Upper lobe of left lung (tissue), 4 donors: ENCODE measurements around the gene RPRD1A.

Experiments used
- EP300 ChIP-seq, 4 donors: sonication (generic); formaldehyde crosslinking; IDR thresholded peaks; one replicate each; pipeline ENCODE4 v1.5.1; 2017; ENCODE audit warnings: antibody characterized with exemption in 4 of 4, control low read depth in 2 of 4
- POLR2A ChIP-seq, 4 donors: fragments of 450-650 bp; IDR thresholded peaks; one replicate each; pipeline ENCODE4 v1.5.1; 2016 to 2017; ENCODE audit warnings: antibody characterized with exemption in 4 of 4, mild to moderate bottlenecking in 2 of 4
- POLR2AphosphoS5 ChIP-seq, 2 donors: sonication (generic); formaldehyde crosslinking; IDR thresholded peaks; one replicate each; pipeline ENCODE4 v1.5.1; 2017; ENCODE audit warnings: antibody characterized with exemption in 2 of 2
- TF ChIP-seq, protein P1 (sequence below), 6 experiments: fragments of 450-650 bp in 4 of 6; fragments of 200-600 bp in 2 of 6; sonication (generic) in 2 of 6; IDR thresholded peaks; one replicate each; pipeline ENCODE4 v1.5.1; 2016 to 2019; ENCODE audit warnings: antibody characterized with exemption in 6 of 6

DNA sequence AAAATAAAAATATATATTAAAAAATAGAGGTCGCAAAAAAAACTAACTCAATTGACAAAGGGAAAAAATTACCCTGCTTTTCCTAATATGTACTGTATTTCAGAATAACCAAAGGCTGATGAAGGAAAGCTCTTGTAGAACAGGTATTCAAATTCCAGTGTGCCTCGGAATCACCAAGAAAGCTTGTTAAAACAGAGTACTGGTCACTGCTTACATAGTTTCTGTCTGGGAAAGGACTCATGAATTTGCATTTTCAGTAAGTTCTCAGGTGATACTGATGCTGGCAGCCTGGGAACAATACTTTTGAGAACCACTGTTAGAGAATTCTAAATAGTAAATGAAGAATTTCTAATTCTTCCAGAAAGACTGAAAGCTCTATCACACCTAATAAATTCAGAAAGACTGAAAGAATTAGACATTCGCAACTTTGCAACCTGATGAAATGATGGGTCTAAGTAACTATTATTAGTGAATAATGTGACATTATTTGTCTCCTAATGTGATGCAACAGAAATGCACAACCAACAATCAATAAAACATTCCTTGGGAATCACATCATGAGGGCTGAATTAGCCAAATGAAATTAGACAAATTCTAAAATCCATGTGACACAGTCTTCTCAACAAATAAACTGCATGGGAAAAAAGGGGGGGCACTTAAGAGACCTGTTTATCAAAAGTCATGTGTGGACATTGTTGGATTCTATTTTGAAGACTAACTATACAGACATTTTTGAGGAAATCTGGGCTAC lies 21.9 kb downstream of the RPRD1A start:
- TF ChIP-seq POLR2A (IDR thresholded peaks at IDR 0.05) (no peak), EP300 (IDR thresholded peaks at IDR 0.05) (no peak), POLR2AphosphoS5 (IDR thresholded peaks at IDR 0.05) (no peak)
- TF ChIP-seq, protein P1, sequence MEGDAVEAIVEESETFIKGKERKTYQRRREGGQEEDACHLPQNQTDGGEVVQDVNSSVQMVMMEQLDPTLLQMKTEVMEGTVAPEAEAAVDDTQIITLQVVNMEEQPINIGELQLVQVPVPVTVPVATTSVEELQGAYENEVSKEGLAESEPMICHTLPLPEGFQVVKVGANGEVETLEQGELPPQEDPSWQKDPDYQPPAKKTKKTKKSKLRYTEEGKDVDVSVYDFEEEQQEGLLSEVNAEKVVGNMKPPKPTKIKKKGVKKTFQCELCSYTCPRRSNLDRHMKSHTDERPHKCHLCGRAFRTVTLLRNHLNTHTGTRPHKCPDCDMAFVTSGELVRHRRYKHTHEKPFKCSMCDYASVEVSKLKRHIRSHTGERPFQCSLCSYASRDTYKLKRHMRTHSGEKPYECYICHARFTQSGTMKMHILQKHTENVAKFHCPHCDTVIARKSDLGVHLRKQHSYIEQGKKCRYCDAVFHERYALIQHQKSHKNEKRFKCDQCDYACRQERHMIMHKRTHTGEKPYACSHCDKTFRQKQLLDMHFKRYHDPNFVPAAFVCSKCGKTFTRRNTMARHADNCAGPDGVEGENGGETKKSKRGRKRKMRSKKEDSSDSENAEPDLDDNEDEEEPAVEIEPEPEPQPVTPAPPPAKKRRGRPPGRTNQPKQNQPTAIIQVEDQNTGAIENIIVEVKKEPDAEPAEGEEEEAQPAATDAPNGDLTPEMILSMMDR (IDR thresholded peaks at IDR 0.05), result no peak
